HepG2 (cell line): ENCODE measurements around the gene NOBOX. TPM values are rescaled to one million over a fixed set of nuclear protein-coding genes. Genes with fewer than 3 reads are reported as not detected.
A peak's percentile ranks its signal among the peaks of the same experiment; 100 is the strongest.

Experiments
- ATAC-seq: fragments of 200-7000 bp; cut with Tn5 transposase; 3 replicates; pipeline ENCODE4 v1.9.1; 2020; ENCODE audit warnings: mild to moderate bottlenecking, moderate library complexity
- BruUV-seq: library from RNA; stranded (reverse); fragments of 400-500 nt; replicated peaks from 2 replicates; lab custom pipeline; 2021; lab: Mats Ljungman, UMichigan
- CTCF ChIA-PET: fragments of 300-600 bp; formaldehyde crosslinking; extraction: SDS; loops from one replicate; lab custom pipeline; 2021; ENCODE audit warnings: low total read pairs, inconsistent platforms, low intra/inter-chr PET ratio; lab: Yijun Ruan, JAX
- POLR2A ChIA-PET: fragments of 350-600 bp; sonication (Branson Sonifier 250); formaldehyde crosslinking; loops from one replicate; lab custom pipeline; 2020; ENCODE audit warnings: antibody characterized with exemption, inconsistent platforms; lab: Yijun Ruan, JAX
- DNase-seq: peaks from one replicate; pipeline ENCODE4 v3.0.0-alpha.2; 2015; ENCODE audit warnings: low spot score
- FAIRE-seq: peaks from 3 replicates; lab custom pipeline; 2011; peaks lifted over from hg19 to GRCh38; lab: Jason Lieb, UNC
- H2AFZ ChIP-seq: one replicate; pipeline ENCODE4 v1.6.1; 2011; ENCODE audit warnings: low read length, inconsistent platforms
- H3K27ac ChIP-seq: fragments of 300-600 bp; 3 replicates; pipeline ENCODE4 v1.8.0; 2011; ENCODE audit warnings: mixed run types, mild to moderate bottlenecking, mixed read lengths, low read length, inconsistent platforms; ENCODE audit not compliant: insufficient read depth; ENCODE audit errors: extremely low read length
- H3K27me3 ChIP-seq, 2 experiments: fragments of 200-600 bp in 1 of 2; 2 replicates in 1 of 2; 3 replicates in 1 of 2; pipeline versions ENCODE4 v1.6.0 to v1.8.0; 2011; ENCODE audit warnings: low read length in 2 of 2, mild to moderate bottlenecking in 2 of 2, moderate library complexity in 2 of 2, inconsistent platforms in 1 of 2; ENCODE audit not compliant: insufficient read depth in 2 of 2, control insufficient read depth in 1 of 2
- H3K36me3 ChIP-seq, 2 experiments: fragments of 200-600 bp in 1 of 2; replicated peaks in 1 of 2; 2 replicates in 1 of 2; 3 replicates in 1 of 2; pipeline versions ENCODE4 v1.5.1 to v1.8.0; 2011; ENCODE audit warnings: low read length in 2 of 2, inconsistent platforms in 1 of 2; ENCODE audit not compliant: insufficient read depth in 2 of 2, control insufficient read depth in 1 of 2
- H3K4me1 ChIP-seq: 2 replicates; pipeline ENCODE4 v1.5.1; 2012; ENCODE audit warnings: low read length, inconsistent platforms; ENCODE audit not compliant: insufficient read depth
- H3K4me2 ChIP-seq: 2 replicates; pipeline ENCODE4 v1.6.0; 2011; ENCODE audit warnings: low read depth, low read length, inconsistent platforms
- H3K4me3 ChIP-seq, 3 experiments: fragments of 200-600 bp in 1 of 3; sonication (generic), shearing (Covaris generic) in 1 of 3; replicated peaks in 1 of 3; 2 replicates each; pipeline ENCODE4 v1.5.1; 2011 to 2016; ENCODE audit warnings: low read length in 3 of 3, inconsistent platforms in 2 of 3, low read depth in 2 of 3, mild to moderate bottlenecking in 2 of 3, control low read depth in 1 of 3, mixed read lengths in 1 of 3; ENCODE audit not compliant: insufficient read depth in 1 of 3
- H3K79me2 ChIP-seq: one replicate; pipeline ENCODE4 v1.6.1; 2011; ENCODE audit warnings: low read length, inconsistent platforms; ENCODE audit not compliant: insufficient read depth
- H3K9ac ChIP-seq: 2 replicates; pipeline ENCODE4 v1.6.0; 2011; ENCODE audit warnings: mild to moderate bottlenecking, low read depth, low read length, inconsistent platforms; ENCODE audit not compliant: insufficient read depth
- H3K9me3 ChIP-seq: 2 replicates; pipeline ENCODE4 v1.5.1; 2012; ENCODE audit warnings: mild to moderate bottlenecking, low read length
- H4K20me1 ChIP-seq: 2 replicates; pipeline ENCODE4 v1.6.0; 2011; ENCODE audit warnings: inconsistent platforms, mild to moderate bottlenecking, low read length, moderate library complexity; ENCODE audit not compliant: insufficient read depth
- CENPX ChIP-seq: sonication (generic); formaldehyde crosslinking; IDR thresholded peaks from 2 replicates; pipeline ENCODE4 v1.9.0; 2021; ENCODE audit warnings: mild to moderate bottlenecking, missing genetic modification reagents, moderate library complexity
- FOSL2 ChIP-seq: sonication (generic); formaldehyde crosslinking; IDR thresholded peaks from 2 replicates; pipeline ENCODE4 v1.4.0; 2020; ENCODE audit warnings: missing genetic modification reagents
- PHF20 ChIP-seq: sonication (generic); formaldehyde crosslinking; IDR thresholded peaks from 2 replicates; pipeline ENCODE4 v1.5.0; 2020; ENCODE audit warnings: mild to moderate bottlenecking, missing genetic modification reagents
- ZNF781 ChIP-seq: sonication (generic); formaldehyde crosslinking; IDR thresholded peaks from 2 replicates; pipeline ENCODE4 v1.5.1; 2020; ENCODE audit warnings: borderline replicate concordance, mild to moderate bottlenecking, missing genetic modification reagents; ENCODE audit errors: not compliant biosample characterization
- WGBS: methylation state at CpG from one replicate; pipeline ENCODE4 v1.1.6; 2017; ENCODE audit warnings: low lambda C conversion rate; 5-methylcytosine and 5-hydroxymethylcytosine counted together
- in situ Hi-C: cut with HindIII; loops from 2 replicates; pipeline ENCODE4 v1.10.0; 2017; ENCODE audit warnings: low pct_unique_long_range_greater_than_20kb; ENCODE audit not compliant: extremely low pct_ligation_motif_present
- intact Hi-C: fragments of 100-400 bp; cut with micrococcal nuclease; formaldehyde crosslinking; loops from one replicate; pipeline ENCODE4 v1.10.0; 2022; ENCODE audit not compliant: unreplicated experiment
- polyA plus RNA-seq, 8 experiments: library from polyadenylated mRNA; depleted of rRNA in 3 of 8; stranded (reverse) in 7 of 8; unstranded in 1 of 8; fragments of >200 nt; fragmentation: Illumina TruSeq in 4 of 8; extraction: Trizol in 4 of 8; gene quantifications; 2 replicates each; pipeline versions ENCODE4 v1.2.1 to v1.2.3, GENCODE V29; 2011 to 2016; ENCODE audit warnings: low read depth in 4 of 8, missing spikeins in 1 of 8, mixed read lengths in 1 of 8; ENCODE audit not compliant: insufficient read depth in 1 of 8
- total RNA-seq, 5 experiments: library from RNA; depleted of rRNA; stranded (reverse); fragments of >200 nt; fragmentation: Illumina TruSeq; extraction: Trizol; gene quantifications; 2 replicates each; pipeline ENCODE4 v1.2.3, GENCODE V29; 2016; ENCODE audit warnings: low read depth in 1 of 5

The NOBOX gene
- total and polyA plus RNA-seq, 2 of the 13 experiments (the other 11 are each of a cell fraction or from before 2014, with no cell fraction given) = not detected

DNA sequence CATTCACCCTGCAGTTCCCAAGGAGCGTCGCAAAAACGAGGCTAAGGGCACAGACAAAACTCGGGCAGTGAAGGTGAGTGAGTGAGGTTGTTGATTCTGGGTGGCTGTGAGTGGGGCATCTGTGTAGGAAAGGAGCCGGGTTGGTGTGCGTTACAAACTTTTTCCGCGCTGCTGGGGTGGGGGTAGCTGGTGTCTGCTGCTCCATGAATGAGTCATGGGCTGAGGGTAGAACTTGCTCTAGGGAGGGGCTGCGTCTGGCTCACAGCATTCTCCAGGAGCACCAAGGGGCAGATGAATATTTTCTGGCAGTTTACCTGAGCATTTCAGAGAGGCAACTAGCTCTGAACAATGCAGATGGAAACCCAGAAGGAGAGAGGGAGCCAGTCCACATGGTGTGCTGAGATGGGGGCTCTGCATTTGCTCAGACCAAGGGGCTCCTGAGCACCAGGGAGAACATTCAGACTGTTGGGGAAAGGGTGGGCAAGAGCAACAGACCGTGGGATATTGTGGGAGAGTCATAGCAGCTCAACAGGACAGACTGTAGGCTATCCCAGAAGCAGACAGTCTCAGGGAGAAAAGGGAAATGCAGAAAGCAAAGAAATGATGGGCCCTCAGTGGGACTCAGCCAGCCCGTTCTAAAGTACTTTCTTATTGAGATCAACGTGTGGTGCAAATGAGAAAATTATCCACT lies 18.8 kb downstream of the NOBOX start:
- Histone ChIP-seq H3K4me3 (no peak overlapping the region), H3K4me2 (no peak overlapping the region), H3K27ac (no peak overlapping the region), H3K9me3 (no peaks in the 10 kb centered on the region), H3K27me3 (no peaks in the 10 kb centered on the region), H4K20me1 (no peaks in the 10 kb centered on the region), H3K9ac (no peak overlapping the region), H2AFZ (no peak overlapping the region), H3K4me1 (peaks cover 7% of the 10 kb centered on the region; the same call in 1 of the 2 replicates), H3K79me2 (no peaks in the 10 kb centered on the region), H3K36me3 (no peaks in the 10 kb centered on the region)
- POLR2A ChIA-PET = no interaction called here
- ATAC-seq = peak; percentile 67
- TF ChIP-seq ZNF781 (CRISPR knock-in tag) = no peak
- peak; percentile 20; the same call in 1 of the 2 replicates for TF ChIP-seq FOSL2
- no peak for FAIRE-seq
- WGBS = 28% methylated on average over 12 of the region's 12 CpGs
- no TSS peak for BruUV-seq
- in situ Hi-C loops = loop anchor here (25.0 kb wide), 1 partner anchor 497 kb away; no protein-coding TSS in a partner anchor
- intact Hi-C loops = no loop called here
- no peak for DNase-seq
- CTCF ChIA-PET = no interaction called here

DNA sequence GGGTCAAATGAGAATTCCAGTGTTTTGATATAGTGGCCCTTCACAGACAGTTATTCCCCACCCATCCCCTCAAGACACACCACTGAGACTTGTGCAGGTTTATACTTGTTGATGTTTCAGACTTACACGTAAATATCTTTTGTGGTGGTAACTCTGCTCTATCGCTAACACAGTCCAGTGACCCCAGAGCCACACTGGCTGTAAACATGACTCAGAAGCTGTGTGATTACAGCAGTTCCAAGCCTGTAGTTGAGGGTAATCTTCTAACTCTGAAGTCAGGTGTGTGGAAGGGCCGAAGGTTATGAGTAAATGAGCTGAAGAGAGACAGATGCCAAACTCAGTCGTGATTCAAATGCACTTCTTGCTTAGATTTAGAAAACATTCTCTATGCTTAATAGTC lies 19.4 kb downstream of the NOBOX start:
- no peaks in the 10 kb centered on the region for H3K9me3 ChIP-seq
- intact Hi-C loops = no loop called here
- no peak overlapping the region for H2AFZ ChIP-seq
- 3% methylated on average over 4 of the region's 4 CpGs for WGBS
- no peaks in the 10 kb centered on the region for H3K36me3 ChIP-seq
- ATAC-seq (peak; percentile 88), DNase-seq (peak; percentile 8)
- BruUV-seq = no TSS peak
- no peaks in the 10 kb centered on the region for H3K27me3 ChIP-seq
- TF ChIP-seq CENPX (CRISPR knock-in tag) = no peak
- no peak for TF ChIP-seq PHF20
- TF ChIP-seq FOSL2 = 0 out of 2 replicates have a peak, but pooled peaks have one; percentile 12
- TF ChIP-seq, all 625 proteins: peak for 1
- no peaks in the 10 kb centered on the region for H4K20me1 ChIP-seq
- 0 out of 2 replicates have a peak overlapping the region, but pooled peaks have one; percentile 2 for H3K4me2 ChIP-seq
- peaks cover 7% of the 10 kb centered on the region; the same call in 1 of the 2 replicates for H3K4me1 ChIP-seq
- H3K79me2 ChIP-seq = no peaks in the 10 kb centered on the region
- CTCF ChIA-PET = no interaction called here
- no peak overlapping the region for H3K9ac ChIP-seq
- no peak overlapping the region for H3K27ac ChIP-seq
- FAIRE-seq = no peak
- in situ Hi-C loops = loop anchor here (25.0 kb wide), 1 partner anchor 497 kb away; no protein-coding TSS in a partner anchor
- H3K4me3 ChIP-seq = no peak overlapping the region
- POLR2A ChIA-PET = no interaction called here
